DMS53 treated with DMSO at 0.1 percent for 48 hours (cell line): ENCODE results near the gene TH.
"Not testable (repeated sequence)": the region's sequence is repeated elsewhere in the genome, so short reads cannot be mapped to it uniquely, and the experiment has no call there.

ENCODE experiments used
- DNase-seq: peaks from one replicate; lab custom pipeline; 2025; ENCODE audit not compliant: unreplicated experiment; lab: John Stamatoyannopoulos, UW

Gene TH

DNA sequence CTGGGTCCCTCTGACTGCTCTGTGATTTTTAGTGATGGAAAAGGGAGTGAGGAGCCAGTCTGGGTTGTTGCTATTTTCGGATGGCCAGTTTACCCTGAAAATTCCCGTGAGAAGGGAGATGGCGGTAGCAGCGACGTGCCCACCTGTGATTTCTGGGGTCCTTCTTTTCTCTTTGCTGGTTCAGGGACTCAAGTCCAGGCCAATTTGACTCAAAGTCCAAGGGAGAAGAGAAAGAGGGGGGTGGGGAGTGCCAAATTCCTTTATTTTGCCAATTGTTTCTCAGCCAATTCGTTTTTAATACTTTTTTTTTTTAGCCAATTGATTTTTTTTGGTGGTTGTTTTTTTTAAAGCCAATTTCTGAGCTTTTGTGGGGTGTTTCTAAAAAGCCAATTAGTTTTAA, 39.4 kb downstream of the TH start:
- DNase-seq = no peak

DNA sequence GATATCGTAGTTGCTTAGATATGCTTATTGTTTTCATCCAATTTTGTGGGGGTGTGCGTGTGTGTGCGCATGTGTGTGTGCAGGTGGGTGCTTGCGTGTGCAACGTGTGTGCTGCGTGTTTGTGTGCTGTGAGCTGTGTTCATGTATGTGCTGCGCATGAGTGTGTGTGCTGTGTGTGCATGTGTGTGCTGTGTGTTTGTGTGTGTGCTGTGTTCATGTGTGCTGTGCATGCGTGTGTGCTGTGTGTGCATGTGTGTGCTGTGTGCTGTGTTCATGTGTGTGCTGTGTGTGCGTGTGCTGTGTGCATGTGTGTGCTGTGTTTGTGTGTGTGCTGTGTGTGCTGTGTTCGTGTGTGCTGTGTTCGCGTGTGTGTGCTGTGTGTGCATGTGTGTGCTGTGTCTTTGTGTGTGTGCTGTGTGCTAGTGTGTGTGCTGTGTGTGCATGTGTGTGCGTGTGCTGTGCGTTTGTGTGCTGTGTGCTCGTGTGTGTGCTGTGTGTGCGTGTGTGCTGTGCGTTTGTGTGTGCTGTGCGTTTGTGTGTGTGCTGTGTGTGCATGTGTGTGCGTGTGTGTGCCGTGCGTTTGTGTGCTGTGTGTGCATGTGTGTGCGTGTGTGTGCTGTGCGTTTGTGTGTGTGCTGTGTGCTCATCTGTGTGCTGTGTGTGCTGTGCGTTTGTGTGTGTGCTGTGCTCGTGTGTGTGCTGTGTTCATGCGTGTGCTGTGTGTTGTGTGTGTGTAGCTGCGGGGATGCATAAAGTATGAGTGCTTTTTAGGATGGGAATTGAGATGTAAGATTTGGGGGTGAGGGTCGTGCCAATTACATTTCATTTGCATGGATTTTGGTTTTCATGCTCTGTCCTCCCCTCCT, 40.0 kb downstream of the TH start:
- no peak for DNase-seq

DNA sequence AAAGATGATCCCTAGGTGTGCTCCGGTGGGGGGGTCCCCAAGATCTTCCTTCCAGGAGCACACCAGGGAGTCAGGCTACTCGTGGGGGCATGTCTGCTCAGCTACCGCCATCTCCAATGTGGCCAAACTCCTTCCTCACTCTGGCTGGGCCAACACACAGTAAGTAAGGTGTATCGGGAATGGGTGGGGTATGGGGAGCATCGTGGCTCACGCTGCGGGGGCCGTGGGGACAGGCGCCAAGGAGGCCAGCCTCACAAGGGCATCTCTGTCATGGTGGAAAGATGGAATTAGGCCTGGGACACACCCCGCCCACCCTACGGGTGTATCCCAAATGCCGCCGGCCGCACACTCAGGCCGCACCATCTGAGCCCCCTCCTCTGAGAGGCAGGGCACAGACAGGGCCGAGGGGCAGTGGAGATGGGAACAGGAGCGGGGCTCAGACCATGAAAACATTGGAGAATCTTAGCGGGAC, 40.7 kb downstream of the TH start:
- no peak for DNase-seq

DNA sequence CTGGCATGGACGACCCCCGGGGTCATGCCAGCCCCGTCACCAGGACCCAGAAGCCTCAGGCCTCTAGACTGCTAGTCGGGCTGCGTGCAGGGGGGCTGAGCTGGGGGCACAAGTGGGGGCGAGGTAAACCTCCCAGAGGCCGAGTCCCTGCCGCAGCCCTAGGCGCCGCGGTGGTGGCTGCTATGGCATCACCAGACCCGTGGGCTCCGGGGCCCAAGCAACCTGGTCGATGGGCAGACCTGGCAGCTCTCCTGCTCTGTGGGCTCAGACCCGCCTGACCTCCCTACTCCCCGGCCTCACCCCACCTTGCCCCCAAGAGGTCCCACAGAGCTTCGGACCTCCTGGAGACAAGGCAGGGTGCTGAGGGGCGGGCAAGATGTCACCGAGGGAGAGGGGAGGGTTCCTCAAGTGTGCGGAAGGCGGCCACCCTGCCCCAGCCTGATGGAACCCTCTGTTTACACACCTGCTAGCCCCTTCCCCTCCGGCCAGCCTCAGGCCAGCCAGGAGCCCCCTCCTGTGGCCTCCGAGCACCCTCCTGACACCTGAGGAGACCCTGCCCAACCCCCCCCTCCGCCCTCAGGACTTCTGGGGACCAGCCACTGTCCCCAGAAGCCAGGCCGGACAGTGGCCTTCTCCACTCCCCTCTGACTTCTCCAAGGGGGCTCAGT, 41.8 kb downstream of the TH start:
- no peak for DNase-seq

DNA sequence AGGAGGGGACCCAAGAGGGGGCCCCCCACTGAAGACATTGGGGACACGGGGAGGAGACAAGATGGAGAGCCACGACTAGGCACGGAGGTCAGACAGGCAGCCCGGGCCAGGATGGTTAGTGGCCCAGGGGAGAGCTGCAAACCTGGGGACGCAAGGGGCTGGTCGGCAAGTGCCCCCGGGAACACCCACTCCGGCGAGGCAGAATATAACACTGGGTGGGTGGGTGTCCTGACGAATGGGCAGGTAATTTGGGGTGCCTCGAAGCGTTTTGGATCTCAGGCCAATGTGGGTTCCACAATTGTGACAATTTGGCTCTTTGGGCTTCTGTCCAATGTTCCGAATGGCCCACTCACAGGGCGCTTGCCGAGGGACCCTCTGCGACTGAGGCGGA, 42.3 kb downstream of the TH start:
- DNase-seq = no peak

DNA sequence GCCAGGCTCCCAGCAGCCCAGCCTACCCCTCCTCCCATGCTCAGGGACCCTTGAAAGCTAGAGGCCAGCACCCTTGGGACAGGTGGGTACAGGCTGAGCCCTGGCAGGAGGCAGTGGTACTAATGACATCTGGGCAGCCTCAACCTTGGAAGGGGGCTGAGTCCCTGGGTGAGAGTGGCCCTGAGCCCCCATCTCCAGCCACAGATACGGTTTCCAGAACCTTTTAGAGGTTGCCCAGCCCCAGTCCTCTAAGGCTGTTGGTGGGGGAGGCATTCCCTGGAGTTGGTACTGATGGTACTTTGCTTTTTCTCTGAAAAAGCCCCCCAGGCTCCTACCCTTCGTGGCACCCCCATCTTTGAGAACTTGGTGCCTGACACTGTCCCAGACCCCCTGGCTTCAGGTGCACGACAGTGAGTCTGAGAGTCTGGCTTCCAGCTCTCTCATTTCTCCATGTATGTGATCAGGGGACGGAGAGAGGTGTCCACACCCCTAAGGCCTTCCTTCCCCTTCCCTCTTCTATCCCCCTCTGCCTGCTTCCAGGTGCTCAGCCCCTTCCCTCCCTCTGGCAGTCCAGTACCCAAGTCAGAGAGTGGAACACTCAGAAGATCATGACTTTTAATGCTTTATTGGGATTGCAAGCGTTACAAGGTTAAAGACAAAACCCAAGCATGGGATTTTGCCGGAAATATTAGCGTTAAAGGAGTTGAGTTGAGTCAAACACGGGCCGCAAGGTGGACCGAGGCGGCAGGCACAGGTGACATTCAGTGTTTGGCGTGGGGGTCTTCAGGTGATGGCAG, 42.9 kb downstream of the TH start:
- DNase-seq = no peak

DNA sequence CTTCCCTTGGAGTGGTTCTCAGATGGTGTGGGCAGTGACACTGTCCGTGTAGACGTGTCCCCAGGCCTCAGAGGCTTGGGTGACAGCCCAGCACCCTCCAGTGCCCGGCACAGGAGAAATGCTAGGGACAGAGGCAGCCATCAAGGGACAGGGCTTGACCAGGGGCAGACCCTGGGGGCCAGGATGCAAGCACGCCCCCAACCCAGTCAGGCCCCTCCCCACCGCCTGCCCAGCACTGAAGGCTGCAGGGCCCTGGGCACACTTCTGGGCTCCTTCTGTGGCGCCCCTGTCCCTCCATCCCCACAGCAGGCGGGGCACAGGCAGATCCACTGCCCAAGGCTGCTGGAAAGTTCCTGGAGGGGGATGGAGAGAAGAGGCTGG, 43.5 kb downstream of the TH start:
- DNase-seq = no peak

DNA sequence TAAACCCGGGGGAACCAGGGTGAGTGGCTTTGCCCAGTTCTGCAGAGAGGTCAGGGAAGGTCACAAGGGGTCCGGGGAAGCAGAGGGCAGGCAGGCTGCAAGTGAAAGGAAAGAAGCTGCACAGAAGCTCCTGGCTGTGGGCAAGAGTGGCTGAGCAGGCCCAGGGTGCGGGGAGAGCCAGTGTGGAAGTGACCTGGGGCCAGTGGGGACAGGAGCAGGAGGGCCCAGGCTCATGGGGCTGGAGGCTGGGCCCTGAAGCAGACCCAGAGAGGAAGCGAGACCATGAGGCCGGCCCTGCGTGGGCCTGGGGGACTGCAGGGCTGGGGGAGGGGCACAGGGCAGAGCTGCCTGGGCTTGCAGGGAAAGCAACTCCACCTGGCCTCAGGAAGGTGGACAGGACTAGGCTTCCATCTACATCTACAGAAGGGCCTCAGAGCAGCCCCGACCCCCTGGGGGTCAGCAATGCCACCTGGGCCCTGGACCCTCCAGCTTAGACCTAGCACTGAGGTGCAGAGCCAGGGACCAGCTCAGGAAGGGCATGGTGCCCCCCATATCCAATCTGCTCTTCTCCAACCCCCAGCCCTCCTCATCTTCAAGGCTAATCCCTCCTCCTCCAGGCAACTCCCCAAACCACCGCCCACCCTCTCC, 44.0 kb downstream of the TH start:
- no peak for DNase-seq

DNA sequence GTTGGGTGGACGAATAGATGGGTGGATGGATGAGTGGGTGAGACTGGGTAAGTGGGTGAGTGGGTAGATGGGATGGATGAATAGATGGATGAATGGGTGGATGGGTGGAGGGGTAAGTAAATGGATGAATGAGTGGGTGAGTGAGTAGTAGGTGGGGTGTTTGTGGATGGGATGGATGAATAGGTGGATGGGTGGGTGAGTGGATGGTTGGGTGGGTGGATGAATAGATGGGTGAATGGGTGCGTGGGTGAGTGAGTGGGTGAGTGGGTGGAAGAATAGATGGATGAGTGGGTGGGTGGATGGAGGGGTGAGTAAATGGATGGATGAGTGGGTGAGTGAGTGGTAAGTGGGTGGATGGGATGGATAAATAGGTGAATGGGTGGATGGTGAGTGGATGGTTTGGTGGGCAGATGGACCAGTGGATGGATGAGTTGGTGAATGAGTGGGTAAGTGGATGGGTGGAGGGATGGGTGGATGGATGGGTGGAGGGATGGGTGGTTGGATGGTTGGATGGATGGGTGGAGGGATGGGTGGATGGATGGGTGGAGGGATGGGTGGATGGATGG, 45.0 kb downstream of the TH start:
- DNase-seq = no peak

DNA sequence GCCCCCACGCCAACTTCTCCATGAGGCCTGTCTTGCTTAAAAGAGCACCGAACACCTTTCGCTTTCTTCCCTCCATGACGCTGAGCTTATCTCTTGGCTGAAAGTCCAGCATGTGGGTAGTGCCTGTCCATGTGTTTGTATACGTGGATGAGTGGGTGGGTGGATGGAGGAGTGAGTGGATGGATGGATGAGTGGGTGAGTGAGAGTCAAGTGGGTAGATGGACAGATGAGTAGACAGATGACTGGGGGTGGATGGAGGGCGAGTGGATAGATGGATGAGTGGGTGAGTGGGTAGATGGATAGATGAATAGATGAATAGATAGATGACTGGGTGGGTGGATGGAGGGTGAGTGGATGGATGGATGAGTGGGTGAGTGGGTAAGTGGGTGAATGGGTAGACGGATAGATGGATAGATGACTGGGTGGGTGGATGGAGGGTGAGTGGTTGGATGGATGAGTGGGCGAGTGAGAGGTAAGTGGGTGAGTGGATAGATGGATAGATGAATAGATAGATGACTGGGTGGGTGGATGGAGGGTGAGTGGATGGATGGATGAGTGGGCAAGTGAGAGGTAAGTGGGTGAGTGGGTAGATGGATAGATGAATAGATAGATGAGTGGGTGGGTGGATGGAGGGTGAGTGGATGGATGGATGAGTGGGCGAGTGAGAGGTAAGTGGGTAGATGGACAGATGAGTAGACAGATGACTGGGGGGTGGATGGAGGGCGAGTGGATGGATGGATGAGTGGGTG, 46.7 kb downstream of the TH start:
- DNase-seq = not testable (repeated sequence)

DNA sequence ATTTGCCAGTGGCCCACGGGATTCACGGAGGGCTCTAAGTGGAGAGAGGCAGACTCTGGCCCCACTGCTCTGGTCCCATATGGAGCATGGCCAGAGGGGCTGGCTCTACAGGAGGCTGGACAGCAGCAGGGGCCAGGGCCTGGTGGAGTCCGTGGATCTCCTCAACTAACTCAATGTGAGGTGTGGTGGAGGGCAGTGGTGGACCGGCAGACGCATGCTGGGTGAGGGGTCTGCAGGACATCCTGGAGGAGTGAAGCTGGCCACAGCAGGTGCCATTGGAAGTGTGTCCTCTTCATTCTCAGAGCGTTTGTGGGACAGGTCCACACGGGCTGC, 48.0 kb downstream of the TH start:
- no peak for DNase-seq

DNA sequence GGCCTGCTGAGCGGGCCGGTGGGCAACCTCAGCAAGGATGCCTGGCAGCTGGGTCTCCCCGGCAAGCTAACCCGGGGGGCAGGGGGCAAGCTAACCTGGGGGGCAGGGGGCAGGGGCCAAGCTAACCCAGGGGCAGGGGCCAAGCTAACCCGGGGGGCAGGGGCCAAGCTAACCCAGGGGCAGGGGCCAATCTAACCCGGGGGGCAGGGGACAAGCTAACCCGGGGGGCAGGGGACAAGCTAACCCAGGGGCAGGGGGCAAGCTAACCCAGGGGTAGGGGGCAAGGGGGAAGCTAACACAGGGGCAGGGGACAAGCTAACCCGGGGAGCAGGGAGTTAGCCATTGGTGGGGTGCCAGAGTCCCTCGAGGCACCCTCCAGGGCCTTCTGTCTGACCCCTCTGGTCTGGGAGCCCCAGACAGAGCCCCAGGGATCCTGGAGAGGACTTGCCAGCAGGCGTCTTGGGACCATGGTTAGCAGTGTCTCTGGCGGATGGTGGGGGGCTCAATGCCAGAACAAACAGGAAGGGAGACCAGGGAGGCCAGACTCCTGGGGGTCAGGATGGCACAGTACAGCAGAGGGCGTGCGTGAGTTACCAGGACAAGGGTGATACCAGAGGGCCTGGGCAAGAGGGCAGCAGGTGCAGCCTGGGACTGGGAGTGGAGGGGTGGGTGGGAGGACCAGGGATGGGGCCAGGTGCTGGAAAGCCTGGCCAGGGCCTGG, 48.5 kb downstream of the TH start:
- no peak for DNase-seq

DNA sequence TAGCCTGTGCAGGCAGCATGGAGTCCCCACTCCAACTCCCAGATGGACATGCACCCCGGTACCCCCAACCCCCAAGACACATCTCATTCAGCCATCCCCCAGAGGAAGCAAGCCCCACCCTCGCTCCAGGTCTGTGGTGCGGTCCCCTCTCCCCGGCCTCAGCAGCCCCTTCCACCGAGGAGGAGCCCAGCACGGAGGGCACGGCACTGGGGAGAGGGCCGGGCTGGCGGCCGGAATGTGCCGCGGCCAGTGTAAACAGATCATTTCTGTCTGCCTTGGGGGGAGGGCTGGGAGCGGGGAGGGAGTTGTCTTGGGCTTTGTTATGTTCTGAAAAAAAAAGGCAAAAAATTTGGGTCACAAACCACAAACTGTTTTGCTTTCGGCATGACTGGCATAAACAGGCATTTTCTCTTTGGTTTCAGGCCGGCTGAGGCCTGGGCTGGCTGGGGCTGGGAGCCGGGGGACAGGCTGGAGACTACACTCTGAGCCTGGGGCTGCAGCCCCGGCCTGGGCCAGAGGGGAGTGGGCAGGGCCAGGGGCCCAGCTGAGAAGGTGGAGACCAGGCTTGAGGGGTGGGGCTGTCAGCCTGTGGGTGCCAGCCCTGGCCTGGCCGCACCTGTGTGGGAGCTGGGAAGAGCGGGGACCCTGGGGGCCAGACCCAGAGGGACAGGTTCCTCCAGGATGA, 49.3 kb downstream of the TH start:
- no peak for DNase-seq

DNA sequence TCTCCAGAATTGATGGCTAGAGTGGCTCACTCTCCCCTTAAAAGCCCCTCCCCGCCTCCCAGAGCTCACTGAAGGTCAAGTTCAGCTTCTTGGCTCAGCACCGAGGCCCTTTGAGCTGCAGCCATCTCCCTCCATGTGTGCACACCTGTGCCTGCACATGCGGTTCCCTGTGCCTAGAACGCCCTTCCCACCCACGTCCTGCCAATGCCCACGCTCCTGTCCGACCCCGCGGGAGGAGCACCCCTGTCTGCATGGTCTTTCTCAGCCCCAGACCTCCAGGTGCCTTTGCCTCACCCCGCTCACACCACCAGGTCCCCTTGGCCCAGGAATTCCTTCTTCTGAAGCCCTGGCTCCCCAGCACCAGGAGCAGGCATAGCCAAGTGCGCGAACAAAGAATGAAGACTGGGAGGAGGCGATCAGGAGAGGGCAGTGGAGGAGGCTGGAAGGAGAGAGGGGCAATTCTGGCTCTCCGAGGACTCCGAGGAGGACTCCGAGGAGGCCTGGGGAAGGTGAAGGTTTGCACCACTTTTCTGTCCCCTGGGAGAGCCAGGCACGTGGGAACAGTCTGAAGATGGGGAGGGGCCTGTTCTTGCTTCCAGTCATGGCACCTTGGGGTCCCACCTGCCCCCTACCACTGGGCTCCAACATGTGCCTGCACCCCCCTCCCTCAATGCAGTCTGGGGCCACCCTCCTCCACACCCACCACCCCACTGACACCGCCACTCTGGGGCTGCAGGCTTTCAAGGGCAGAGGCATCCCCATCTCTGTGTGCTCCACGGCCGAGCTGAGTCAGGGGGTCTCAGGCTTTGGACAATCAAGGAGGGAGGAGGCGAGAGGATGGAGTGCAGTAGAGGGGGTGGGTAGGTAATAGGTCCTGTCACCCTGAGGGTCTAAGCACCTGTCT, 50.1 kb downstream of the TH start:
- DNase-seq = no peak

DNA sequence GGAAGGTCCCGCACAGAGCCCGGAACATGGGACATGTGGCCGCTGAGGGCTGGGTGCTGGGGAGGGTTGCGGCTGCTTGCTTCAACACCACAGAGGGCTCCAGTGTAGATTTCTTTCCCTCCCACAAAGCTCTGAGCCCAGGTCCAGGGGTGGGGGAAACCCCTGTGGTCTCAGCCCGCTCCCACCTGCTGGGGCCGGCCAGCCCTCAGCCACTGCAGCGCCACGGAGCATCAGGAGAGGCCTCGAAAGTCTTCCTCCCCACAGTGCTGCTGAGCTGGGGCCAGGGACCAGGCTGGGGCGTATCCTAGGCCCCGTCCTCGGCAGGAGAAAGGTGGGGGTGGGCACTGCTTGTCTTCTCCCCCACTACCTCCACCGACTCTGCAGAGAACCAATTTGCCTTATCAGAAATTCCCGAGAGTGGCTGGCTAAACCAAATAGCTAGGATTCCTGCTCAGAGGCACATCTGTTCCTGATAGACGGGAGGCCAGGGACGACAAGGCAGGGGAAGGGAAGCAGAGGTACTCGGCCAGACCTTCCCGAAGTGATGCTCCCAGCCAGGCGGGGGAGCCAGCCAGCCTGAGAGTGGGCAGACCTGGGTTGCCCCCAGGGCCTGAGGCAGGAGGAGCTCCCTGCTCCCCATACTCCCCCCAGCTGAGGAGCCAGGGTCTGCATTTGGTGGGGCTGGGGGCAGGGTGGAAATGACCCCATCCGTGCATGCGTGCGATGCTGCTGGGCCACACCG, 51.1 kb downstream of the TH start:
- no peak for DNase-seq

DNA sequence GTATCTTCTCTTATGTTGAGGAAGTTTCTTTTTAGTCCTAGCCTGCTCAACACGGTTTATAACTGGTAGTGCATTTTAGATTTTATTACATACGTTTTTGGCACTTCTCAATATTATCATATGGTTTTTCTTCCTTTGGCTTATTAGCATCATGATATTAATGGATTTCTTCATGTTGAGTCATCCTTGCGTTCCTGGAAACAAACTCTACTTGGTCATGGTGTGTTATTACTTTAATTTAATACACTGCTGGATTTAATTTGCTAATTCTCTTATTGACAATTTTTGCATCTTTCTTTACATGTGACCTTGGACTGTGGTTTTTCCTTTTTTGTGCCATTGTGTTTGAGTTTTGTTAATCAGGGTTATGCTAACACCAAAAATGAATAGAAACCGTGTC, 52.9 kb downstream of the TH start:
- no peak for DNase-seq

DNA sequence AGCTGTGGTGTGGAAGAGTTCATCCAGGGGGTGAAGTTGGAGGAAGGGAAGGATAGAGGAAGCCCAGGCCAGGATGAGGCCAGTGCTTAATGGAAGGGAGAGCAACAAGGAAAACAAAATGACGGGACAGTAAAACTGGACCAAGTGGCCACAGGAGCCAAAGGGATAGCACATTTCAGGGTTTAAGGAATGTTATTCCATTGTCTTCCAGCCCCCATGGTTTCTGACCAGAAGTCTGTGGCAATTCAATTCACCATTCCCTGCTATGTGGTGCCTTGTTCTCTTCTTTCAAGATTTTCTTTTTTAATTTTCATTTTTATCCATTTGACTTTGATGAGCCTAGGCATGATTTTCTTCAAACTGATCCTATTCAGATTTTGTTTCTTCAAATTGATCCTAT, 54.9 kb downstream of the TH start:
- no peak for DNase-seq
